LNCAP (cell line): ENCODE data around the gene ARMC2.

ENCODE experiments used
- CTCF ChIP-seq: fragments of 450-650 bp; IDR thresholded peaks from 2 replicates; pipeline ENCODE4 v1.5.1; 2017; ENCODE audit warnings: mild to moderate bottlenecking

The ARMC2 gene

GRCh38 chr6:108820006-108820405, 28.2 kb upstream of the ARMC2 start:
- TF ChIP-seq CTCF: no peak

GRCh38 chr6:108822401-108822800, 25.8 kb upstream of the ARMC2 start:
- no peak for TF ChIP-seq CTCF

- no peak for TF ChIP-seq CTCF
Measured at GRCh38 chr6:108825326-108825725, 22.9 kb upstream of the ARMC2 start.

- TF ChIP-seq CTCF: no peak
Measured at GRCh38 chr6:108831104-108831503, 17.1 kb upstream of the ARMC2 start.

GRCh38 chr6:108832738-108833137, 15.5 kb upstream of the ARMC2 start:
- no peak for TF ChIP-seq CTCF

- TF ChIP-seq CTCF: peak; percentile 95
Measured at GRCh38 chr6:108835218-108835850, 12.9 kb upstream of the ARMC2 start.

GRCh38 chr6:108836061-108836460, 12.2 kb upstream of the ARMC2 start:
- no peak for TF ChIP-seq CTCF
